Liver (tissue), 9 donors: Measurements from ENCODE around the gene TOMM20. TPM values are rescaled to one million over a fixed set of nuclear protein-coding genes. Genes with fewer than 3 reads are reported as not detected.

Experiments
- DNase-seq: peaks from one replicate; pipeline ENCODE4 v3.0.0-alpha.2; 2017; ENCODE audit warnings: low spot score
- H3K27ac ChIP-seq, 2 donors: one replicate each; pipeline ENCODE4 v1.7.0; 2013; ENCODE audit warnings: inconsistent platforms in 2 of 2, low read length in 2 of 2, control low read depth in 1 of 2, low read depth in 1 of 2, mild to moderate bottlenecking in 1 of 2
- H3K27me3 ChIP-seq, 4 donors: one replicate each; pipeline versions ENCODE4 v1.6.1 to v1.7.0; 2013; ENCODE audit warnings: low read length in 3 of 4, inconsistent platforms in 1 of 4, mild to moderate bottlenecking in 1 of 4, moderate library complexity in 1 of 4; ENCODE audit not compliant: control insufficient read depth in 4 of 4, insufficient read depth in 4 of 4
- H3K36me3 ChIP-seq, 4 donors: one replicate each; pipeline versions ENCODE4 v1.6.1 to v1.7.0; 2013; ENCODE audit warnings: low read length in 3 of 4, mild to moderate bottlenecking in 3 of 4, low read depth in 1 of 4, moderate library complexity in 1 of 4; ENCODE audit not compliant: control insufficient read depth in 4 of 4, insufficient read depth in 3 of 4
- H3K4me1 ChIP-seq, 4 donors: one replicate each; pipeline versions ENCODE4 v1.6.1 to v1.7.0; 2013; ENCODE audit warnings: low read length in 3 of 4, mild to moderate bottlenecking in 3 of 4, moderate library complexity in 1 of 4; ENCODE audit not compliant: control insufficient read depth in 4 of 4, insufficient read depth in 4 of 4
- H3K4me3 ChIP-seq, 3 donors: one replicate each; pipeline versions ENCODE4 v1.6.1 to v1.7.0; 2013; ENCODE audit warnings: low read length in 3 of 3, control low read depth in 1 of 3, low read depth in 1 of 3, mild to moderate bottlenecking in 1 of 3
- H3K9ac ChIP-seq, 2 donors: one replicate each; pipeline ENCODE4 v1.7.0; 2013; ENCODE audit warnings: low read length in 2 of 2, mild to moderate bottlenecking in 2 of 2, moderate library complexity in 2 of 2, control low read depth in 1 of 2, low read depth in 1 of 2
- H3K9me3 ChIP-seq, 4 donors: one replicate each; pipeline versions ENCODE4 v1.6.1 to v1.7.0; 2013; ENCODE audit warnings: low read length in 3 of 4; ENCODE audit not compliant: control insufficient read depth in 4 of 4
- CTCF ChIP-seq: fragments of 150-350 bp; IDR thresholded peaks from 2 replicates; pipeline ENCODE4 v1.5.1; 2017; ENCODE audit warnings: improper control_type of control experiment, low read depth, low read length; ENCODE audit not compliant: missing input control
- EGR1 ChIP-seq, 2 donors: IDR thresholded peaks; 2 replicates each; pipeline ENCODE4 v1.6.1; 2016 to 2018; ENCODE audit warnings: antibody characterized with exemption in 2 of 2, low read depth in 2 of 2
- FOXA1 ChIP-seq: IDR thresholded peaks from 2 replicates; pipeline ENCODE4 v1.6.1; 2016; ENCODE audit warnings: antibody characterized with exemption
- FOXA2 ChIP-seq: IDR thresholded peaks from 2 replicates; pipeline ENCODE4 v1.6.1; 2016; ENCODE audit warnings: antibody characterized with exemption
- GABPA ChIP-seq, 2 donors: IDR thresholded peaks in 1 of 2; conservative IDR thresholded peaks in 1 of 2; 2 replicates each; pipeline ENCODE4 v1.6.1; 2016; ENCODE audit warnings: antibody characterized with exemption in 2 of 2, mild to moderate bottlenecking in 1 of 2, moderate library complexity in 1 of 2
- HNF4A ChIP-seq, 2 donors: conservative IDR thresholded peaks; 2 replicates each; pipeline ENCODE4 v1.6.1; 2016; ENCODE audit warnings: antibody characterized with exemption in 2 of 2, mild to moderate bottlenecking in 2 of 2
- HNF4G ChIP-seq: IDR thresholded peaks from 2 replicates; pipeline ENCODE4 v1.6.1; 2016; ENCODE audit warnings: antibody characterized with exemption
- JUND ChIP-seq, 2 donors: IDR thresholded peaks; 2 replicates each; pipeline ENCODE4 v1.6.1; 2016; ENCODE audit warnings: antibody characterized with exemption in 2 of 2
- MAX ChIP-seq: IDR thresholded peaks from 2 replicates; pipeline ENCODE4 v1.6.1; 2016; ENCODE audit warnings: antibody characterized with exemption
- NR2F2 ChIP-seq: IDR thresholded peaks from 2 replicates; pipeline ENCODE4 v1.6.1; 2016; ENCODE audit warnings: antibody characterized with exemption
- RAD21 ChIP-seq, 2 donors: IDR thresholded peaks; 2 replicates each; pipeline ENCODE4 v1.6.1; 2016; ENCODE audit warnings: antibody characterized with exemption in 2 of 2, mild to moderate bottlenecking in 2 of 2
- RXRA ChIP-seq, 2 donors: IDR thresholded peaks; 2 replicates each; pipeline ENCODE4 v1.6.1; 2017 to 2018; ENCODE audit warnings: antibody characterized with exemption in 2 of 2, mild to moderate bottlenecking in 1 of 2
- SP1 ChIP-seq: IDR thresholded peaks from 2 replicates; pipeline ENCODE4 v1.6.1; 2018; ENCODE audit warnings: antibody characterized with exemption, mild to moderate bottlenecking
- TAF1 ChIP-seq: conservative IDR thresholded peaks from 2 replicates; pipeline ENCODE4 v1.6.1; 2016; ENCODE audit warnings: antibody characterized with exemption, mild to moderate bottlenecking
- YY1 ChIP-seq: IDR thresholded peaks from 2 replicates; pipeline ENCODE4 v1.6.1; 2016; ENCODE audit warnings: antibody characterized with exemption, mild to moderate bottlenecking
- ZBTB33 ChIP-seq: IDR thresholded peaks from 2 replicates; pipeline ENCODE4 v1.6.1; 2016; ENCODE audit warnings: antibody characterized with exemption
- WGBS: extraction: QIAGEN DNeasy Blood & Tissue Kit; methylation state at CpG from one replicate; pipeline ENCODE4 v1.1.7; 2013; 5-methylcytosine and 5-hydroxymethylcytosine counted together
- polyA plus RNA-seq, 2 donors: library from polyadenylated mRNA; stranded (reverse) in 1 of 2; unstranded in 1 of 2; fragments of 200-250 nt in 1 of 2; fragments of >200 nt in 1 of 2; fragmentation: Nextera tagmentation in 1 of 2; extraction: Ambion mirVana in 1 of 2; gene quantifications; one replicate each; pipeline versions ENCODE4 v1.2.1 to v1.2.3, GENCODE V29; 2013 to 2015
- total RNA-seq, 2 donors: library from RNA; depleted of rRNA; stranded (reverse); fragments of >200 nt; gene quantifications; one replicate each; pipeline ENCODE4 v1.2.3, GENCODE V29; 2014
- TF ChIP-seq, protein P1 (sequence below): IDR thresholded peaks from 2 replicates; pipeline ENCODE4 v1.6.1; 2016; ENCODE audit warnings: antibody characterized with exemption
- TF ChIP-seq, protein P2 (sequence below): IDR thresholded peaks from 2 replicates; pipeline ENCODE4 v1.6.1; 2016; ENCODE audit warnings: antibody characterized with exemption, mild to moderate bottlenecking
- donor health status: healthy.
- donor health status: healthy.
- donor health status: healthy.
- donor health status: healthy.
- donor health status: healthy.

TOMM20 gene
- total and polyA plus RNA-seq, 4 donors, result 33.4 to 74.4 (median 39.1) TPM

DNA sequence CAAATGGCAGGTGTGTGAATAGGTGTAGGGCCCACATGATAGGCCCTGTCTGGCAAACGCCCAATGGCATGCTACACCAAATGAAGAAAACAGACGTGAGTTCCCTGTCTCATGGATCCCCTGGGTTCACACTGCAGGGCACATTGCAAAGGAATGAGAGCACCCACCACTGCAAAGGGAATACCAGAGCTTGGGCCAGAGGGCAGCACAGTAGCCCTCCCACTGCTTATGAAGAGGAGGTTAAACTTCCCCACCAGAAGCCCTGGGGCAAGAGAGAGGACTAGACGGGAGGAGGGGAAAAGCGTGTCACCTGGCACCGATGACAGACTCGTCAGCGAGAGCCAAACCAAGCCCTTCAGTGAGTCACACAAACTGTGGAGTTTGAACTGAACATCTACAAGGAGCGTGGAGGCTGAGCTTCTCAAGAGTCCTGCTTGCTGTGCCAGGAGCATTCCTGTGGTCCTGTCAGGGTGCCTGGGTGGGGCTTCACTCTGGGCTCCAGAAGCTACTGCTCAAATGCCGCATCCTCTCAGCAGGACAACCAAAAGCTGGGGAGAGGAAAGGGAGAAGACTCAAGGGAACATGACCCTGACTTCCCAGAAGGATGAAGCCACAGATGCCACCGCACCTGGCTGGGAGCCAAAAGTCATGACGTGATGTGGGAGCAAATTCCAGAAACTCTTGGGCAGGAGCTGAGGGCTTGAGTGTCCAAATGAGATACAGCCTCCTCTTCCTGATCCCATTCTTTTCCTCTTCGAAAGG is 61.1 kb downstream of the TOMM20 start:
- peak overlapping the region; percentile 90 to 97 for H3K9ac ChIP-seq

More for the DNA sequence above, 61.1 kb downstream of the TOMM20 start:
- H3K9me3 ChIP-seq, result no peaks in the 10 kb centered on the region
- H3K4me1 ChIP-seq, result peaks cover 2 to 30% (median 20%) of the 10 kb centered on the region in 4 donors
- H3K4me3 ChIP-seq, result peak overlapping the region; percentile 47 to 95 (median 94)
- H3K27ac ChIP-seq, result peak overlapping the region; percentile 94 to 97
- 21% methylated on average over 12 of the region's 12 CpGs for WGBS
- H3K27me3 ChIP-seq, result no peaks in the 10 kb centered on the region
- no peak for DNase-seq
- peaks cover 0 to 6% (median 2%) of the 10 kb centered on the region in 4 donors for H3K36me3 ChIP-seq
- peak; percentile 72 for TF ChIP-seq SP1
- TF ChIP-seq ZBTB33, result no peak
- TF ChIP-seq YY1, result peak; percentile 32
- no peak for TF ChIP-seq GABPA (IDR thresholded peaks at IDR 0.05 in 1 of 2, conservative IDR thresholded peaks at IDR 0.05 in 1 of 2)
- TF ChIP-seq, protein P1, sequence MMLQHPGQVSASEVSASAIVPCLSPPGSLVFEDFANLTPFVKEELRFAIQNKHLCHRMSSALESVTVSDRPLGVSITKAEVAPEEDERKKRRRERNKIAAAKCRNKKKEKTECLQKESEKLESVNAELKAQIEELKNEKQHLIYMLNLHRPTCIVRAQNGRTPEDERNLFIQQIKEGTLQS, result peak; percentile 77
- no peak for TF ChIP-seq CTCF
- TF ChIP-seq RXRA (IDR thresholded peaks at IDR 0.05), result peak; percentile 61 to 63
- TF ChIP-seq HNF4A (conservative IDR thresholded peaks at IDR 0.05), result peak; percentile 79 to 81
- TF ChIP-seq FOXA2, result no peak
- peak; percentile 89 to 91 for TF ChIP-seq JUND (IDR thresholded peaks at IDR 0.05)
- TF ChIP-seq RAD21 (IDR thresholded peaks at IDR 0.05), result peak; percentile 36 to 58
- peak; percentile 49 for TF ChIP-seq TAF1
- TF ChIP-seq MAX, result no peak
- peak; percentile 26 for TF ChIP-seq NR2F2
- peak in 1 of 2 donors; percentile 26 for TF ChIP-seq EGR1 (IDR thresholded peaks at IDR 0.05; ENCODE audit: low read depth in 2 of 2)
- TF ChIP-seq, protein P2, sequence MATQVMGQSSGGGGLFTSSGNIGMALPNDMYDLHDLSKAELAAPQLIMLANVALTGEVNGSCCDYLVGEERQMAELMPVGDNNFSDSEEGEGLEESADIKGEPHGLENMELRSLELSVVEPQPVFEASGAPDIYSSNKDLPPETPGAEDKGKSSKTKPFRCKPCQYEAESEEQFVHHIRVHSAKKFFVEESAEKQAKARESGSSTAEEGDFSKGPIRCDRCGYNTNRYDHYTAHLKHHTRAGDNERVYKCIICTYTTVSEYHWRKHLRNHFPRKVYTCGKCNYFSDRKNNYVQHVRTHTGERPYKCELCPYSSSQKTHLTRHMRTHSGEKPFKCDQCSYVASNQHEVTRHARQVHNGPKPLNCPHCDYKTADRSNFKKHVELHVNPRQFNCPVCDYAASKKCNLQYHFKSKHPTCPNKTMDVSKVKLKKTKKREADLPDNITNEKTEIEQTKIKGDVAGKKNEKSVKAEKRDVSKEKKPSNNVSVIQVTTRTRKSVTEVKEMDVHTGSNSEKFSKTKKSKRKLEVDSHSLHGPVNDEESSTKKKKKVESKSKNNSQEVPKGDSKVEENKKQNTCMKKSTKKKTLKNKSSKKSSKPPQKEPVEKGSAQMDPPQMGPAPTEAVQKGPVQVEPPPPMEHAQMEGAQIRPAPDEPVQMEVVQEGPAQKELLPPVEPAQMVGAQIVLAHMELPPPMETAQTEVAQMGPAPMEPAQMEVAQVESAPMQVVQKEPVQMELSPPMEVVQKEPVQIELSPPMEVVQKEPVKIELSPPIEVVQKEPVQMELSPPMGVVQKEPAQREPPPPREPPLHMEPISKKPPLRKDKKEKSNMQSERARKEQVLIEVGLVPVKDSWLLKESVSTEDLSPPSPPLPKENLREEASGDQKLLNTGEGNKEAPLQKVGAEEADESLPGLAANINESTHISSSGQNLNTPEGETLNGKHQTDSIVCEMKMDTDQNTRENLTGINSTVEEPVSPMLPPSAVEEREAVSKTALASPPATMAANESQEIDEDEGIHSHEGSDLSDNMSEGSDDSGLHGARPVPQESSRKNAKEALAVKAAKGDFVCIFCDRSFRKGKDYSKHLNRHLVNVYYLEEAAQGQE, result peak; percentile 25
- TF ChIP-seq HNF4G, result peak; percentile 57
- TF ChIP-seq FOXA1, result no peak
